Measurements from ENCODE around the gene SDK2. TPM values are rescaled to one million over a fixed set of nuclear protein-coding genes. Genes with fewer than 3 reads are reported as not detected.
A peak's percentile ranks its signal among the peaks of the same experiment; 100 is the strongest.

SDK2 gene
- total and polyA plus RNA-seq, 2 donors from 2014 or later, result 0.37 to 2.4 TPM

GRCh38 chr17:73343739-73344454 lies 300.3 kb downstream of the SDK2 start:
- no peak for FAIRE-seq
- Histone ChIP-seq H3K27ac (ENCODE audit: low read depth in 2 of 2, low read length in 2 of 2) (no peak overlapping the region), H3K4me1 (ENCODE audit: control insufficient read depth in 2 of 3, insufficient read depth in 2 of 3, low read depth in 1 of 3, low read length in 3 of 3) (peaks cover 0 to 10% (median 2%) of the 10 kb centered on the region in 3 donors), H3K36me3 (ENCODE audit: control insufficient read depth in 2 of 3, insufficient read depth in 3 of 3, low read length in 3 of 3) (no peaks in the 10 kb centered on the region), H3K9ac (ENCODE audit: low read length in 3 of 3) (no peak overlapping the region), H3K9me3 (ENCODE audit: control insufficient read depth in 2 of 3, insufficient read depth in 1 of 3, low read length in 3 of 3) (no peaks in the 10 kb centered on the region), H3K4me3 (ENCODE audit: low read length in 3 of 3) (no peak overlapping the region), H3K27me3 (ENCODE audit: control insufficient read depth, insufficient read depth, low read length) (no peaks in the 10 kb centered on the region)
- intact Hi-C loops (cut with DNase I), result no loop called here
- no peak for TF ChIP-seq CTCF (IDR thresholded peaks at IDR 0.05; ENCODE audit: borderline replicate concordance, extremely low read depth, insufficient read depth)
- peak in 1 of 5 donors; percentile 73 for DNase-seq

GRCh38 chr17:73343168-73343634 lies 301.0 kb downstream of the SDK2 start:
- Histone ChIP-seq H3K4me1 (ENCODE audit: control insufficient read depth in 2 of 3, insufficient read depth in 2 of 3, low read depth in 1 of 3, low read length in 3 of 3) (peaks cover 0 to 10% (median 2%) of the 10 kb centered on the region in 3 donors), H3K9ac (ENCODE audit: low read length in 3 of 3) (no peak overlapping the region), H3K9me3 (ENCODE audit: control insufficient read depth in 2 of 3, insufficient read depth in 1 of 3, low read length in 3 of 3) (no peaks in the 10 kb centered on the region), H3K27me3 (ENCODE audit: control insufficient read depth, insufficient read depth, low read length) (no peaks in the 10 kb centered on the region), H3K36me3 (ENCODE audit: control insufficient read depth in 2 of 3, insufficient read depth in 3 of 3, low read length in 3 of 3) (no peaks in the 10 kb centered on the region), H3K27ac (ENCODE audit: low read depth in 2 of 2, low read length in 2 of 2) (no peak overlapping the region), H3K4me3 (ENCODE audit: low read length in 3 of 3) (no peak overlapping the region)
- FAIRE-seq (no peak), DNase-seq (peak; percentile 90 to 99 (median 94))
- no peak for TF ChIP-seq CTCF (IDR thresholded peaks at IDR 0.05; ENCODE audit: borderline replicate concordance, extremely low read depth, insufficient read depth)
- intact Hi-C loops (cut with DNase I), result no loop called here

- intact Hi-C loops (cut with DNase I), result no loop called here
- no peak for TF ChIP-seq CTCF (IDR thresholded peaks at IDR 0.05; ENCODE audit: borderline replicate concordance, extremely low read depth, insufficient read depth)
- no peaks in the 10 kb centered on the region for H3K27me3 ChIP-seq (ENCODE audit: control insufficient read depth, insufficient read depth, low read length)
- no peak overlapping the region for H3K9ac ChIP-seq (ENCODE audit: low read length in 3 of 3)
- H3K9me3 ChIP-seq (ENCODE audit: control insufficient read depth in 2 of 3, insufficient read depth in 1 of 3, low read length in 3 of 3), result no peaks in the 10 kb centered on the region
- no peaks in the 10 kb centered on the region for H3K36me3 ChIP-seq (ENCODE audit: control insufficient read depth in 2 of 3, insufficient read depth in 3 of 3, low read length in 3 of 3)
- peaks cover 0 to 10% (median 2%) of the 10 kb centered on the region in 3 donors for H3K4me1 ChIP-seq (ENCODE audit: control insufficient read depth in 2 of 3, insufficient read depth in 2 of 3, low read depth in 1 of 3, low read length in 3 of 3)
- no peak for FAIRE-seq
- DNase-seq, result peak in 3 of 5 donors; percentile 43 to 78 (median 52)
- peak overlapping the region in 1 of 2 donors; percentile 28 for H3K27ac ChIP-seq (ENCODE audit: low read depth in 2 of 2, low read length in 2 of 2)
- no peak overlapping the region for H3K4me3 ChIP-seq (ENCODE audit: low read length in 3 of 3)
Measured at GRCh38 chr17:73342541-73343167, 301.6 kb downstream of the SDK2 start.

All from kidney (tissue), 14 donors.